Stomach (tissue), 9 donors: ENCODE data around the gene ETV5. TPM values are rescaled to one million over a fixed set of nuclear protein-coding genes. Genes with fewer than 3 reads are reported as not detected.

Source experiments
- DNase-seq, 2 donors: peaks; one replicate each; pipeline versions ENCODE4 v3.0.0 to v3.0.0-alpha.2; 2013 to 2019
- H3K27ac ChIP-seq, 5 donors: fragments of 200-600 bp in 4 of 5; sonication (generic) in 4 of 5; one replicate each; pipeline ENCODE4 v1.5.1; 2013 to 2019; ENCODE audit warnings: mild to moderate bottlenecking in 1 of 5, moderate library complexity in 1 of 5
- H3K27me3 ChIP-seq, 3 donors: fragments of 200-600 bp; sonication (generic); one replicate each; pipeline ENCODE4 v1.5.1; 2017 to 2019; ENCODE audit warnings: mixed run types in 1 of 3
- H3K36me3 ChIP-seq, 4 donors: fragments of 200-600 bp; sonication (generic); 1 replicate in 3 of 4; 2 replicates in 1 of 4; pipeline ENCODE4 v1.5.1; 2016 to 2019
- H3K4me1 ChIP-seq, 4 donors: fragments of 200-600 bp; sonication (generic); one replicate each; pipeline ENCODE4 v1.5.1; 2016 to 2019
- H3K4me3 ChIP-seq, 4 donors: fragments of 200-600 bp; sonication (generic) in 3 of 4; one replicate each; pipeline ENCODE4 v1.5.1; 2016 to 2019; ENCODE audit warnings: mild to moderate bottlenecking in 1 of 4
- H3K9me3 ChIP-seq, 4 donors: fragments of 200-600 bp; sonication (generic); one replicate each; pipeline ENCODE4 v1.5.1; 2016 to 2019
- EP300 ChIP-seq: sonication (generic); formaldehyde crosslinking; IDR thresholded peaks from one replicate; pipeline ENCODE4 v1.6.1; 2017; ENCODE audit warnings: antibody characterized with exemption
- POLR2A ChIP-seq, 4 donors: fragments of 450-650 bp; IDR thresholded peaks; one replicate each; pipeline ENCODE4 v1.6.1; 2016; ENCODE audit warnings: antibody characterized with exemption in 4 of 4, control low read depth in 2 of 4, mild to moderate bottlenecking in 1 of 4, moderate library complexity in 1 of 4
- POLR2AphosphoS5 ChIP-seq, 3 donors: sonication (generic); formaldehyde crosslinking; IDR thresholded peaks; one replicate each; pipeline ENCODE4 v1.6.1; 2016; ENCODE audit warnings: antibody characterized with exemption in 3 of 3
- WGBS, 5 donors: extraction: QIAGEN DNeasy Blood & Tissue Kit in 3 of 5; methylation state at CpG; one replicate each; pipeline versions ENCODE4 v1.1.5 to v1.1.7; 2013 to 2018; 5-methylcytosine and 5-hydroxymethylcytosine counted together
- intact Hi-C: fragments of 100-400 bp; cut with DNase I; formaldehyde crosslinking; loops from one replicate; pipeline ENCODE4 v1.15.1; 2023; ENCODE audit warnings: low total_unique reads
- polyA plus RNA-seq, 3 donors: library from polyadenylated mRNA; stranded (reverse); fragments of 200-250 nt; gene quantifications; one replicate each; pipeline ENCODE4 v1.2.3, GENCODE V29; 2013
- total RNA-seq, 5 donors: library from RNA; depleted of rRNA; stranded (reverse); fragments of >200 nt; gene quantifications; one replicate each; pipeline versions ENCODE4 v1.1.0 to v1.2.3, GENCODE V29; 2014 to 2016
- TF ChIP-seq, protein P1 (sequence below), 7 experiments: fragments of 450-650 bp in 4 of 7; fragments of 200-600 bp in 3 of 7; sonication (generic) in 3 of 7; IDR thresholded peaks; one replicate each; pipeline ENCODE4 v1.5.1; 2016 to 2019; ENCODE audit warnings: antibody characterized with exemption in 7 of 7, control low read depth in 2 of 7, mild to moderate bottlenecking in 1 of 7
- donor health status: healthy with polysubstance abuse.
- donor health status: Bipolar disorder and iron deficiency.
- donor health status: healthy.

Gene ETV5
- total and polyA plus RNA-seq, 8 donors, result 2.9 to 343 (median 17.7) TPM

DNA sequence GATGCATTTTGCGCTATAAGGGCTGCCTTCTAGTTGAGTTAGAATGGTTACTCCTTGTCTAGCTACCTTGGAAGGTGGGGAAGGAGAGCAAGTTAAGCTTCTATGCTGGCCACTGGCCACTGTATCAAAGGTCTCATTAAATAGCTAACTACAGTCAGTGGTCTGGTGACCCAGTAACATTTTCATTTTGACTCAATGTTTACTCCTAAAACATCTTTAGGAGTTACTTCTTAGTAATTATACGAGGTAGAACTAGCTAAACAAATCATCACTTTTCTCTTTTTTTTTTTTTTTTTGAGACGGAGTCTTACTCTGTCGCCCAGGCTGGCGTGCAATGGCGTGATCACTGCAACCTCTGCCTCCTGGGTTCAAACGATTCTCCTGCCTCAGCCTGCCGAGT lies 26.7 kb downstream of the ETV5 start:
- no peaks in the 10 kb centered on the region for H3K9me3 ChIP-seq
- no peak overlapping the region for H3K27ac ChIP-seq
- DNase-seq, result no peak
- H3K4me1 ChIP-seq, result peaks cover 0 to 6% (median 0%) of the 10 kb centered on the region in 4 donors
- H3K27me3 ChIP-seq, result no peaks in the 10 kb centered on the region
- no peak overlapping the region for H3K4me3 ChIP-seq
- 83 to 89% (median 88%) methylated on average over 8 of the region's 8 CpGs for WGBS, 5 donors
- TF ChIP-seq EP300 (no peak), POLR2AphosphoS5 (IDR thresholded peaks at IDR 0.05) (no peak), POLR2A (IDR thresholded peaks at IDR 0.05) (no peak)
- TF ChIP-seq, protein P1, sequence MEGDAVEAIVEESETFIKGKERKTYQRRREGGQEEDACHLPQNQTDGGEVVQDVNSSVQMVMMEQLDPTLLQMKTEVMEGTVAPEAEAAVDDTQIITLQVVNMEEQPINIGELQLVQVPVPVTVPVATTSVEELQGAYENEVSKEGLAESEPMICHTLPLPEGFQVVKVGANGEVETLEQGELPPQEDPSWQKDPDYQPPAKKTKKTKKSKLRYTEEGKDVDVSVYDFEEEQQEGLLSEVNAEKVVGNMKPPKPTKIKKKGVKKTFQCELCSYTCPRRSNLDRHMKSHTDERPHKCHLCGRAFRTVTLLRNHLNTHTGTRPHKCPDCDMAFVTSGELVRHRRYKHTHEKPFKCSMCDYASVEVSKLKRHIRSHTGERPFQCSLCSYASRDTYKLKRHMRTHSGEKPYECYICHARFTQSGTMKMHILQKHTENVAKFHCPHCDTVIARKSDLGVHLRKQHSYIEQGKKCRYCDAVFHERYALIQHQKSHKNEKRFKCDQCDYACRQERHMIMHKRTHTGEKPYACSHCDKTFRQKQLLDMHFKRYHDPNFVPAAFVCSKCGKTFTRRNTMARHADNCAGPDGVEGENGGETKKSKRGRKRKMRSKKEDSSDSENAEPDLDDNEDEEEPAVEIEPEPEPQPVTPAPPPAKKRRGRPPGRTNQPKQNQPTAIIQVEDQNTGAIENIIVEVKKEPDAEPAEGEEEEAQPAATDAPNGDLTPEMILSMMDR (IDR thresholded peaks at IDR 0.05), result no peak
- intact Hi-C loops, result no loop called here
- peaks cover 5 to 19% (median 13%) of the 10 kb centered on the region in 4 donors for H3K36me3 ChIP-seq

DNA sequence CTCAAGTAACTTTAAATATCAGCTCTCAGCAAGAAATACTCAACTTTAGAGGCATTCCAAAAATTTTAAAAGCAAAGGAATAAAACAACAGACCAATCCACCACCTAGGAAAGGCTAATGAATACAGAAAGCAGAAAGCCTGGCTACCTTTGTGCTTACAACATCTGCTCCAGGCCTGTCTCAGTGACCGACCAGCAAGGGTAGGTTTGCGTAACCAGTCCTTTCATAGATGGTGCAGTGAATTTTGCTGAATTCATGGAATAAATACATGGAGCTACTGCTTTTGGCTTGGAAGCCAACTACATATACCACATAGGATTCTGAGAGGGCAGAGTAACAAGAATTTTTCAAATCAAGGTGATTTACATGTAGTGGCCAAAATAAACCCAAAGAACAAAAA lies 27.2 kb downstream of the ETV5 start:
- Histone ChIP-seq H3K27ac (no peak overlapping the region), H3K4me3 (no peak overlapping the region), H3K36me3 (peaks cover 5 to 19% (median 13%) of the 10 kb centered on the region in 4 donors), H3K27me3 (no peaks in the 10 kb centered on the region), H3K4me1 (peaks cover 0 to 6% (median 0%) of the 10 kb centered on the region in 4 donors), H3K9me3 (no peaks in the 10 kb centered on the region)
- WGBS, 5 donors, result 86 to 92% (median 91%) methylated on average over 2 of the region's 2 CpGs
- TF ChIP-seq, protein P1 (IDR thresholded peaks at IDR 0.05), result no peak
- TF ChIP-seq EP300, result no peak
- TF ChIP-seq POLR2AphosphoS5 (IDR thresholded peaks at IDR 0.05), result no peak
- no peak for TF ChIP-seq POLR2A (IDR thresholded peaks at IDR 0.05)
- intact Hi-C loops, result no loop called here
- no peak for DNase-seq

DNA sequence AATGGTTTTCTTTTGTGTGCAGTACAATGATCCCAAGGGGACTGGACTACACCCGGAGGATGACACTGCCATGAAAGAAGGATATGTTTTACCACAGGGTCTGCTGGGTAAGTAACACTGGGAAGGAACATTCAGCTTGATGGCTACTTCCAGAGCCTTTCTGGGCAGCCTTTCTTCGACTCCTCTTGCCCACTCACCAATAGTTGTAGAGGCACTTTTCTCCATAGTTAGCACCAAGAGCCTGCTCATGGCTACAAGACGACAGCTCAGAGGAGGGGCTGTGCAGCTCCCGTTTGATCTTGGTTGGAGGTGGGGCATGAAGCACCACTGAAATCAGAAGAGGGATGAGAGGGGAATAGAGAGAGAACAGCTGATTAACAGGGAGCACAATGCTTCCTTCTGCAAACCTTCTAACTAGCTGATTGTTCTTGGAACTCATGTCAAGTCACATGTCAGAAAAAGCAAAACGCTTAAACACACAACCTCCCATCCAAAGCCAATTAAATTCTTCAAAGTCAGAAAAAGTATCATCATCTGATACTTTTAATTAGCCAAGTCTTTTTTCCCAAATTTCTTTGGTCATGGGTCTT lies 27.9 kb downstream of the ETV5 start:
- no peak overlapping the region for H3K4me3 ChIP-seq
- no peaks in the 10 kb centered on the region for H3K9me3 ChIP-seq
- peaks cover 5 to 19% (median 13%) of the 10 kb centered on the region in 4 donors for H3K36me3 ChIP-seq
- TF ChIP-seq POLR2A (IDR thresholded peaks at IDR 0.05) (no peak), POLR2AphosphoS5 (IDR thresholded peaks at IDR 0.05) (no peak), EP300 (no peak)
- TF ChIP-seq, protein P1 (IDR thresholded peaks at IDR 0.05), result no peak
- DNase-seq, result no peak
- intact Hi-C loops, result no loop called here
- WGBS, 5 donors, result 56 to 69% (median 60%) methylated on average over 5 of the region's 5 CpGs
- peaks cover 0 to 6% (median 0%) of the 10 kb centered on the region in 4 donors for H3K4me1 ChIP-seq
- H3K27ac ChIP-seq, result no peak overlapping the region
- no peaks in the 10 kb centered on the region for H3K27me3 ChIP-seq

DNA sequence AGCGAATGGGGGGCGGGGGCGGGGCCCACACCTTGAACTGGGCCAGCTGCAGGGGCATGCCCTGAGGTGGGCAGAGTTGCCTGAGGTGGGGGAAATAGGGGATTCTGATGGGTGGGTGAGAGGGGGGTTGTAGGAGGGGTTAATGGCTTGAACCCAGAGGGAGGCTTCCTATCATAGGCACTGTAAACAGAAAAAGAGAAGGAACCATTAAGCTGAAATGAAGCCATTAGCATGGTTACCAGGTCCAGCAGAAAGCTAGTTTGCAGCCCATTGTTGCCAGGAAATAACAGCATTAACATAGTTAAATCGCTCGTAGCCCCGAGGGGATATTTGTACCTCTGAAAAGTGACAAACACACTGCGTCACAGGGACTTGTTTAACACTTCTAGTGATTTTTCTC lies 29.0 kb downstream of the ETV5 start:
- Histone ChIP-seq H3K9me3 (peaks cover 0 to 3% (median 0%) of the 10 kb centered on the region in 4 donors), H3K4me1 (peaks cover 0 to 6% (median 0%) of the 10 kb centered on the region in 4 donors), H3K27me3 (no peaks in the 10 kb centered on the region), H3K4me3 (no peak overlapping the region), H3K36me3 (peaks cover 5 to 22% (median 13%) of the 10 kb centered on the region in 4 donors), H3K27ac (no peak overlapping the region)
- DNase-seq, result peak in 1 of 2 donors; percentile 23
- WGBS, 5 donors, result 60 to 76% (median 73%) methylated on average over 7 of the region's 7 CpGs
- no peak for TF ChIP-seq POLR2AphosphoS5 (IDR thresholded peaks at IDR 0.05)
- no peak for TF ChIP-seq EP300
- TF ChIP-seq, protein P1 (IDR thresholded peaks at IDR 0.05), result no peak
- no peak for TF ChIP-seq POLR2A (IDR thresholded peaks at IDR 0.05)
- intact Hi-C loops, result no loop called here
